Measurements from ENCODE around the gene TTC12.
A peak's percentile ranks its signal among the peaks of the same experiment; 100 is the strongest.
"Not testable (repeated sequence)": the region's sequence is repeated elsewhere in the genome, so short reads cannot be mapped to it uniquely, and the experiment has no call there.

Gene TTC12

DNA sequence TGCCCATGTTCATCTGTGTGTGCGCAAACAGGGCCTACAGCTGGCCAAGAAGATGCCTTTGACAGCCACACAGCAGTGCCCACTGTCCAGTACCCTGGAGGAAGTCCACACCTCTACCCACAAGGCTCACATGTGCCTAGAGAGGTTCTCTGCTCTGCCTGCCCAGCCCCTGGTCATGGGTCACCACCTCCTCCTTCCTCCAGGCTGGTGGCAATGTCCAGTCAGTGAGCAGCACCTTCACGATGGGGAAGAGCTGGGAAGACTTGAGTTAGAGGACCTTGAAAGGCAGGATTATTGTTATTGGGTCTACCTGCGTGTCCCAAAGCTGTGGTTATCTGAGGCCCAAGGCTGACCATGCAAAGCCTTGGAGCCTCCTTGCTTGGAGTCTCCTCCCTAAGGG is 28.4 kb upstream of the TTC12 start:
- DNase-seq, result no peak

GRCh38 chr11:113286509-113287497 is 27.6 kb upstream of the TTC12 start:
- DNase-seq, result no peak

DNA sequence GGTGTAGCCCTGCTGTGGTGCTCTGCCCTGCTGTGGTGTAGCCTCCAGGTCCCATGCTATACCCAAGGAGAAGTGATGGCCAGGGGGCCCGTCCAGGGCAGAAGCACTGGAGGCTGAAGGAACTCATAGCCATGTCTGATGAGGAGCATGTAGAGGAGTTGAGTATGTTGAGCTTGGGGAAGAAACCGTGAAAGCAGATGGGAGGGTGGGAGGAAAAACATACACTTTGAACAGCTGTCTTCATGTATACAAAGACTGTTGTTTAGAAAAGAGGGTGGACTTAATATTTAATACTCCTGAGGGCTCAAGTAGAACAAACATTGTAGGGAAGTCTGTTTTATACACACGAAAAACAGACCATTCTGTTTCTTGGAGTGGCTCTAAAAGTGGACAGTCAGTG is 26.6 kb upstream of the TTC12 start:
- no peak for DNase-seq

DNA sequence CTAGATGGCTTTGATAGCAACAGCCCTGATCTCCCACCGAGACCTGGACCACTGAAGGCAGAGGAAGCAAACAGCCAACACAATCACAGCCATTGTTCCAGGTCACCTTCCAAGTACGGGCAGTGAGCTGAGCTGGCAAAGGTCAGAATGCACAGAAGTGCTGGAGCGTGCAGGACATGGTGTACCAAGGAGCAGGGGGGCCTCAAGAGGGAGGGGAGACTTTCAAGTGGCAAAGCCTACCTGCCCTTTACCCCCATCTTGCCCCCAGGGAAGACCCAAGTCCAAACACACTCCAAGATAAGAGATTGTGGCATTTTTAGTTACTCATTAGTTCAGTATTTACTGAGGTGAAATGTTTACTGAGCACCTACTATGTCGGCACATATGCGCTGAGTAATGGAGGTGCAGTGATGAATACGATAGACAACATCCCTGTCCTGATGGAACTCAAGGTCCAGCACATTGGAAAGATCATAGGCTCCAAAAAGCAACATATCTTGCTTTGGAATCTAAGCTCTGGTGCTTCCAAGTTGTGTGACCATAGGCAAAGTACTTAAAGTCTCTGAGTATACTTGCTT is 26.0 kb upstream of the TTC12 start:
- no peak for DNase-seq

DNA sequence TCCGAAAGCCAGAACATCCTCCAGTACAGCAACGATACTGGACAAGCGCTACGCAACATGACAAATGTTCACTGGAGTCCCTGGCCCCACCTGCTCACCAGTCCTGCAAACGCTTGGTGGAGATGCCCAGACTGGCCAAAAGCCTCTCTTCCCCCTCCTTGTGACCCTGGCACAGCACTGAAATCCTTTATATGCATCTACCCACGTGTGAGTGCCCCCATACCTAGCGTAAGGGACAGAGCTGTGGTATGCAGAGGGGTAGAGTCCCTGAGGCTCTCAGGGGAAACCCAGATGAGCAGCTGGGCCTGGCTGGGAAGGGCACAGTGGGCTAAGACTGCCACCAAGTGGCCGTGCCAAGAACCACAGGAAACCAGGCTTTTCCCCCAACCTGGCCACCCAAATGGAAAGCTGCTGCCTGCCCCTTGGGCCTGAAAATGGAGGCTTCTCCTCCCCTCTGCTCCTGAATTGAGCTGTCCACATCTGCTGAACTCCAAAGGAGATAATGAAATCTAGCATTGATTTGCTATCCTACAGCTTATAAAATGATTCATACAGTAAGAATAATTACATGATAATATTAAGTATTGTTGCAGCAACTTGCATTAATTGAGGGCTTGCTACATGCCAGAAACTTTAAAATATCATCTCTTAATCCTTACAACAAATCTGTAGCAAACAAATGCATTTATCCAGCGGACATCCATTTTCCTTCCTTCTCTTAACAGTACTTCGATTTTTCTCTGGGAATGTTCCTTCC is 24.8 kb upstream of the TTC12 start:
- peak; percentile 53 for DNase-seq

- DNase-seq, result no peak
These were observed 20.4 kb upstream of the TTC12 start for GRCh38 chr11:113293936-113294335.

DNA sequence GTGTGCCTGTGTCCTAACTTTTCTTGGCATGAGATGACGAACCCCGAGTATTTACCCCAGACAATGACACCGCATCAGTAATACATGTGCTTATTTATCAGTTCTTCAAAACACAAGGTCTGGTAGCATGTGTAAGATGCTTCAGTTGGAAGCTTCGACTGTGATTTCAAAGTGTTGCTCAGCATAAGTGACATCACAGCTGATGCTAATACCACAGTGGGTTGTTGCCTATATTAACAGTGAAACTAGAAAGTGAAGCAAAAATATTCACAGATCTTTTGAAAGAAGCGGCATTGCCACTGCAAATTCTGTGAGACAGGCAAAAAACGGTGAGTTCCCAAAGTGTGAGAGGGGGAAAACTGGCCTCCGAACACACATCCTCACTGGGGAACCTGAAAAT is 18.4 kb upstream of the TTC12 start:
- DNase-seq, result no peak

DNA sequence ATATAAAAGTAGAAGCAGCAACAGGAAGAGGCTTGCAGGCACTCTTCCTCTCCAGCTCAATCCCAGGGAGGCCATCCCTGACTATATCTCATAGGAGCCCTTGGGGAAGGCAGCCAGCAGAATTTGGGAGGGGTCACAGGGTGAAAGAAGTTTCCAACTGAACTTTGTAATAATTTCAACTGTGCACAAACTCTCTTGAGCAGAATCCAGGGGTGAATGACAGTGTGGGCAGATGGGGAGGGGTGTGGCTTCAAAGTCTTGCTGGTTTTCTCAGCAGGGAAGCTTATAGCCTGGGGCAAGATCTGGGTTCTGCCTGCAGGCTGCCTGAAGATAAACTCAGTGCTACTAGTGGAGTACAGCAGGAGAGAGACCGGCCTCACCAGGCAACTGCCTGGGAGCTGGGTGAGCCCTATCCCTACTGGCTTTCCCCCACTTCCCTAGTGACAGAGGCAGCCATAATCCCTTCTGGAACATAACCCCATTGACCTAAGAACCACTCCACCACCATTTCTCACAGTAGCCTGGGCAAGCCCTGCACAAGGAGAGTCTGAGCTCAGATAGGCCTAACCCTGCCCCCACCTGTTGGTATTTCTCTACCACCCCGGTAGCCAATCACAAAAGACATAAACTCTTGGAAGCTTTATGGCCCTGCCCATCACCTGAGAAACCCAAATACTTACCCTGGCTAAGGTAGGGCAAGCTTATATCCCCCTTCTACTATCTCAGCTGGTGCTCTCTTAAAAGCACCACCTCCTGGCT is 17.8 kb upstream of the TTC12 start:
- DNase-seq, result no peak

- DNase-seq, result not testable (repeated sequence)
These were observed 15.9 kb upstream of the TTC12 start for GRCh38 chr11:113298496-113298895.

DNA sequence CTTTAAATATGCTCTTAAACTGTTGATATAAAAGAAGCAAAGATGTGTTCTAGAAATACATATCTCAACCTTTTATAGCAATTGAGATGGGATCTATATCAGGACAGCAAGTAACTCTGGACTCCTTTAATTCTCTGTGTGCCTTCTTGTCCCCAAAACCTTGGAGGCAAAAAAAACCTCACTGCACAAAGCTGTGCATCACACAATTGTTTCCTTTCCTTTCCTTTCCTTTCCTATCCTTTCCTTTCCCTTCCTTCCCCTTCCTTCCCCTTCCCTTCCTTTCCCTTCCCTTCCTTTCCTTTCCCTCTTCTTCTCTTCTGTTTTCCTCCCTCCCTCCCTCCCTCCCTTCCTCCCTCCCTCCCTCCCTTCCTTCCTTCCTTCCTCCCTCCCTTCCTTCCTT is 9.5 kb upstream of the TTC12 start:
- DNase-seq, result no peak

DNA sequence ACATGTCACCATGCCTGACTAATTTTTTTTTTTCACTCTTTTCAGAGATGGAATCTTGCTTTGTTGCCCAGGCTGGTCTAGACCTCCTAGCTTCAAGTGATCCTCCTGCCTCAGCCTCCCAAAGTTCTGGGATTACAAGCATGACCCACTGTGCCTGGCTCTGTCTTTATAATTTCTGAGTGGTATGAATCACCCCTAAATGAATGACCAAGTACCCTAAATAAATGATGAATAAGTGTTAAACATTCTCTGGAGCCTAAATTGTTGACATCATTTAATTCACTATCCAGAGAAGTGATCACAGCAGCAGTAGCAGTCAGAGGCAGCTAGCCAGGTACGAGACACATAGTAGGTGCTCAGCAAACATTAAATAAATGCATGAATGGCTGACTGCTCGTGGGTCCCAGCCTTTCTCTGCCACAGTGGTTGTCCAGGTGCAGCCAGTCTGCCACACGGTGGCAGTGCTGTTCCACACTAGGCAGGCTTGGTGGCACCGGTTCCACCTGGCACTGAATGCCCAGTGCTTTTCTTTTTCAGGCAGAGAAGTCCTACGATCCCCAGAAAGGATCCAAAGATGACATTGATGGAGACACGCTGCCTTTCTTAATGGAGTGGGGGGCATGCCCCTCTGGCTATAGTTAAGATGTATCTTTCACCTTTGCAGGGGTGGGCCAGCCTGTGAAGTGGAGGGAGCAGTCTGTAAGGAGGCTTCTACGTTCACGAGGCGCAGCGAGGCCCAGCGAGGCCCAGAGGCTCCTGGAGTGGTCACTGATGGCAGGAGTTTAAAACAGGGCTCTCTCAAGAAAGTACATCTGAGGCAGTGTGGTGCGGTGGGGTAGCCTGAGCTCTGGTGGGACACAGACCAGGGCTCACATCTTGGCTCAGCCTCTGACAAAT is 8.7 kb upstream of the TTC12 start:
- DNase-seq, result peak; percentile 57

DNA sequence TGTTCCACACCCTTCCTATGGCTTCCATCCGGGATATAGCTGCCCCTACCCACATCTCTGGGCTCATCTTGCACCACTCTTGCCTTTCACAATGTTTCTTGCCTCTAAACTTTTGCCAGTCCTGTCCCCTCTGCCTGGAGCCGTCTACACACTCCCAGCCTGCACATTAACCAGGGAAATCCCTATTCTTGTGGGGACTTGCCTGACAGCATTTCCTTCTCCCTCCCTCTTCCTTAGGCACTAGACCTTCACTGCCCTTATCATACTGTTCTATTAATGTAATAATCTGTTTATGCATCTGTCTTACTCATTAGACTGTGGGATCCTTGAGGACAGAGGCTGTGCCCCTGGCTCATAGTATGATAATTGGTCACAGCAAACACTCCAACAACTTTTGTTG is 5.8 kb upstream of the TTC12 start:
- no peak for DNase-seq

GRCh38 chr11:113311536-113311935 is 2.8 kb upstream of the TTC12 start:
- no peak for DNase-seq

DNA sequence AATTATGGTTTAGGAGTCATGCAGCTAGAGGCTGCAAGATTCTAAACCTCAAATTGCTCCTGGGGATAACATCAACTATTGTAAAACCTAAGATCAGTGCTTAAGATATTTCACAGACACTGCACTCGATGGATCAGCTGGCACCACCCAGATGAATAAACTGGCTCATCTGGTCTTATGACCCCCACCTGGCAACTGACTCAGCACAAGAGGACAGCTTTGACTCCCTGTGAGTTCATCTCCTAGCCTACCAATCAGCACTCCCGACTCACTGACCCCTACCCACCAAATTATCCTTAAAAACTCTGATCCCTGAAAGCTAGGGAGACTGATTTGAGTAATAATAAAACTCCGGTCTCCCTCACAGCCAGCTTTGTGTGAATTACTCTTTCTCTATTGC is 782 bp upstream of the TTC12 start:
- no peak for DNase-seq

DNA sequence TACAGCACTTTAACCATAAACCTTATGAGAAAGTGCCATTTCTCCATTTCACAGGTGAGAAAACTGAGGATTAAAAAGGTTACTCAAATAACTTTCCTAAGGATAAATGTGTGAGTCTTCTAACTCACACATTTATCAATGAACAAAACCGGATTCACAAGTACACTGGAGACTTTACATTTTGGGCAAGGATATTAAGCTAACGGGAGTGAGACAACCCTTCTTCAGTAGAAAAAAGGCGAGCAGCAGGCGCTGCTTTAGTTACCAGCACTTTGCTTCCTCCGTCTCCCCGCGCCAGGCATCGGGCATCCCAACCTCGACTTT is 356 bp upstream of the TTC12 start:
- no peak for DNase-seq

DNA sequence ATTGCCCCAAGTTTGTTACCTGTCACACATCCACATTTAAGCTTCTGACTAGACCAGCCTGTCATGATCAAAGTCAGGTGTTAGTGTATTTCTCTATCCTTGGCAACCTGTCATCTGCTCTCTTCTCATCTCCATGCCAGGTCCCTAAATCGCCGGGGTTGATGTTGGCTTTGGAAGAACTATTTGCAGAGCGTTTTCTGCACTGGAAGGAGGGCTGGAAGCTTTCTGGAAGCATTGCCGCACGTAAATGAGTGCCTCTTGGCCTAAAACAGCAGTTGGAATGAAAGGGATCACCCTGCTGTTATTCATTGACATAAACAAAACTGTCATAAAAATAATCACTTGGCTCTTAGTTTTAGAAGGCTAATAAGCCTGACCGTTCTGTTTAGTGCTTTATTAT is 1.4 kb downstream of the TTC12 start:
- DNase-seq, result no peak

DNA sequence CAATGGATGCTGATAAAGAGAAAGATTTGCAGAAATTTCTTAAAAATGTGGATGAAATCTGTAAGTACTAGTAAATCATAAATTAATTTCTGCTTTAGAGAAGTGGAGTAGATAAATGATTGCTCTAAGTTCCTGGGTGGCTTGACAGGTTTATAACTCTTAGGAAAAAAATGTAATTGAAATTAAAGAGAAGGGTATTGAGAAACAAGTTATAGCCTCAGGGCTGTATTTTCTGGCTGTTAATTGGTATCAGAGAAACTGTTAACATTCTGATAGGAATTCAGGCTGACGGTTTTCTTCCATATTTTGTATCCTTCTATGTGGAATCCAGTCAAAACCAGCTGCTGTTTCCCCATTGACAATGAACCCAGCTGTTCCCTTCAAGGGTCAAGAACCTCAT is 1.9 kb downstream of the TTC12 start:
- no peak for DNase-seq

GRCh38 chr11:113317339-113317738 is 3.0 kb downstream of the TTC12 start:
- no peak for DNase-seq

DNA sequence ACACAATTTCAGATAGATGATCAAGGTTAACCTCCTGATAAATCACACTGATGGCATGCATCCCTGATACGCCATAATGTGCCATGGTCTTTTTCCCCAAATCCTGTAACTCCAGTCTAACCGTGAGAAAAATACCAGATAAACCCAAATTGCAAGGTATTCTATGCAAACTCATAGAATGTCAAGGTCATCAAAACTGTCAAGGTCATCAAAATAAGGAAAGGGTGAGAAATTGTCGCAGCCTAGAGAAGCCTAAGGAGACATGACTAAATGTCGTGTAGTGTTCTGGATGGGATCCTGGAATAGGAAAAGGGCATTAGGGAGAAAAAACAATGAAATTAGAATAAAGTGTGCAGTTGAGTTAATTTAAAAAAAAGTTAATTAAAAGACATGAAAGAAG is 4.7 kb downstream of the TTC12 start:
- DNase-seq, result no peak

GRCh38 chr11:113322158-113322557 is 7.8 kb downstream of the TTC12 start:
- no peak for DNase-seq

- no peak for DNase-seq
These were observed 9.9 kb downstream of the TTC12 start for GRCh38 chr11:113324250-113324649.

- no peak for DNase-seq
These were observed 15.3 kb downstream of the TTC12 start for GRCh38 chr11:113329725-113330124.
